Suprapubic skin (tissue), 3 donors: ENCODE measurements around the gene CTCFL.

Experiments used
- CTCF ChIP-seq, 2 donors: fragments of 200-600 bp in 1 of 2; fragments of 450-650 bp in 1 of 2; sonication (generic) in 1 of 2; IDR thresholded peaks; one replicate each; pipeline ENCODE4 v1.5.1; 2016 to 2019; ENCODE audit warnings: antibody characterized with exemption in 2 of 2, mild to moderate bottlenecking in 1 of 2, moderate library complexity in 1 of 2
- EP300 ChIP-seq: sonication (generic); formaldehyde crosslinking; IDR thresholded peaks from one replicate; pipeline ENCODE4 v1.6.1; 2017; ENCODE audit warnings: antibody characterized with exemption
- POLR2A ChIP-seq, 2 donors: fragments of 450-650 bp; IDR thresholded peaks; one replicate each; pipeline ENCODE4 v1.6.1; 2017; ENCODE audit warnings: antibody characterized with exemption in 2 of 2, mild to moderate bottlenecking in 2 of 2, moderate library complexity in 2 of 2

- TF ChIP-seq POLR2A (IDR thresholded peaks at IDR 0.05) (no peak), CTCF (IDR thresholded peaks at IDR 0.05) (no peak), EP300 (no peak)
These were observed 1.2 kb downstream of the CTCFL start for GRCh38 chr20:57523782-57524181.
